GM12874 (cell line): ENCODE measurements around the gene CNNM2.

Experiments used
- CTCF ChIP-seq: IDR thresholded peaks from 2 replicates; pipeline ENCODE4 v1.5.1; 2011; ENCODE audit warnings: low read depth, mild to moderate bottlenecking, control low read depth, low read length, moderate library complexity; ENCODE audit not compliant: insufficient read depth

Gene CNNM2

GRCh38 chr10:102927311-102928010 lies 9.4 kb downstream of the CNNM2 start:
- no peak for TF ChIP-seq CTCF

GRCh38 chr10:102930720-102931119 lies 12.6 kb downstream of the CNNM2 start:
- TF ChIP-seq CTCF, result no peak

GRCh38 chr10:102931643-102932042 lies 13.5 kb downstream of the CNNM2 start:
- TF ChIP-seq CTCF, result no peak

GRCh38 chr10:102935505-102935904 lies 17.4 kb downstream of the CNNM2 start:
- TF ChIP-seq CTCF, result no peak

- no peak for TF ChIP-seq CTCF
These were observed 18.0 kb downstream of the CNNM2 start for GRCh38 chr10:102935939-102936605.

GRCh38 chr10:102941401-102941800 lies 23.3 kb downstream of the CNNM2 start:
- no peak for TF ChIP-seq CTCF

GRCh38 chr10:102945449-102945848 lies 27.4 kb downstream of the CNNM2 start:
- no peak for TF ChIP-seq CTCF
